ENCODE measurements around the gene PAQR4.
A peak's percentile ranks its signal among the peaks of the same experiment; 100 is the strongest.

The PAQR4 gene

GRCh38 chr16:2981177-2981898 lies 12.2 kb downstream of the PAQR4 start:
- no peak for DNase-seq (ENCODE audit: low read depth)

- DNase-seq (ENCODE audit: low read depth) = no peak
These were observed 12.7 kb downstream of the PAQR4 start for GRCh38 chr16:2981899-2982250.

- DNase-seq (ENCODE audit: low read depth) = no peak
These were observed 13.3 kb downstream of the PAQR4 start for GRCh38 chr16:2982402-2982801.

GRCh38 chr16:2983706-2984136 lies 14.6 kb downstream of the PAQR4 start:
- DNase-seq (ENCODE audit: low read depth) = peak; percentile 35

DNA sequence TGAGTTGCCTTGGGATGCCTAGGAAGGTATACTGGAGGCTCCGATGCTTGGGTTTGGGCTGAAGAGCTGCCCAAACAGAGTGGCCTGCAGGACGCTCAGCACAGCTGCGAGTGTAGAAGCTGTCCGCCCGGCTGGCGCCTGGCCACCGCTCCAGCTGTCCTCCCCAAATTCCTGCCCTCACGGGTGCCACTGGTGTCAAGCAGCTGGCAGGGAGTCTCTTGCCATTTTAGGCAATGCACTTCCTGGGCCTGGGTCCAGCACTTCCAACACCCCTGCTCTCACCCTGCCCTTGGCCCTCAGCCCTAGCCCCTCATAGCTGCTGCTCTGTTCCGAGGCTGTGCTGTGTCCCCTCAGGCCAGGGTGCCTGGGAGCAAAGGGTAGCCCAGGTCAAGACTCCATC lies 16.3 kb downstream of the PAQR4 start:
- no peak for DNase-seq (ENCODE audit: low read depth)

DNA sequence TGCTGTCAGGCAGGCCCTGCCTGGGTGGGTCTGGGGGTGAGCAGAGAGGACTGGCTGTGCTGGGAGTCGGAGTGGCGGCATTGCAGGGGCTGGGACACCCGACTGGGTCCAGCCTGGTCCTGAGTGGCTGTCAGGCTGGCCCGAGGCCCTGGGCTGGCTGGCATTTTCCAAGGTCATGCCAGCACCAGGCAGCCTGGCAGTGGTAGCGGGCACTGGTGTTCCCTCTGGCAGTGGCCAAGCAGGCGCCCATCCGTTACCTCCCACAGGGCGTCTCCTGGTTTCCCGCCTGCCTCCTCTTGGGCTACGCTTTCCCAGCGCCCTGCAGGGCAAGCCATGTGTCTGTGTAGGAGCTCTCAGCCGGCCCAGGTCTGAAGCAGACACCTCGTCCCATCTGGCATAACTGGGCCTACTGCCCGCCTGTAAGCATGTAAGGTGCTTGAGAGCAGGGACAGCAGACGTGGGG lies 16.8 kb downstream of the PAQR4 start:
- no peak for DNase-seq (ENCODE audit: low read depth)

- DNase-seq (ENCODE audit: low read depth) = no peak
These were observed 17.6 kb downstream of the PAQR4 start for GRCh38 chr16:2986623-2987188.

- no peak for DNase-seq (ENCODE audit: low read depth)
These were observed 18.1 kb downstream of the PAQR4 start for GRCh38 chr16:2987286-2987685.

- no peak for DNase-seq (ENCODE audit: low read depth)
These were observed 18.7 kb downstream of the PAQR4 start for GRCh38 chr16:2987833-2988232.

DNA sequence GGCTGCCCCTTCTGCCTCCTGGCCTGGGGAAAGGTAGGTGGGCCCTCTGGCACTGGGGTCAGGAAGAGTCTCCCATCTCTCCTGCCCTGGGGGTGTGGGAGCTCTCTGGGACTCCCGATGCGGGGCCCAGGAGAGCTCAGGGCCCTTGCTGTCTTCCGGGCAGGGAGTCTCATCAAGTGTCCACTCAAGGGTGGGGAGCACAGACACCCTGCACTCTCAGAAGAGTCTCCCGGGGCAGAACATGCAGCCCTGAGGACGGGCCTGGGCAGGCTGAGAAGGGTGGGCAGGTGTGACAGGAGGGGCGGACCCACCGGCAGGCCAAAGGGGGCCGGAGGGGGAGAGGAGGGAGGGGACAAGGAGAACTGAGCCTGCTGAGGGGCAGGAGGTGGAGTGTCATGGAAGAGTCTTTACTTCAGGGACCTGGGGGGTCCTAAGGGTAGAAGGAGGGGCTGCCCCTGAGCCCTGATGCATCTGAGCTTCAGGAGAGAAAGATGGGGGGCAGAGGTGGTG lies 19.5 kb downstream of the PAQR4 start:
- no peak for DNase-seq (ENCODE audit: low read depth)

DNA sequence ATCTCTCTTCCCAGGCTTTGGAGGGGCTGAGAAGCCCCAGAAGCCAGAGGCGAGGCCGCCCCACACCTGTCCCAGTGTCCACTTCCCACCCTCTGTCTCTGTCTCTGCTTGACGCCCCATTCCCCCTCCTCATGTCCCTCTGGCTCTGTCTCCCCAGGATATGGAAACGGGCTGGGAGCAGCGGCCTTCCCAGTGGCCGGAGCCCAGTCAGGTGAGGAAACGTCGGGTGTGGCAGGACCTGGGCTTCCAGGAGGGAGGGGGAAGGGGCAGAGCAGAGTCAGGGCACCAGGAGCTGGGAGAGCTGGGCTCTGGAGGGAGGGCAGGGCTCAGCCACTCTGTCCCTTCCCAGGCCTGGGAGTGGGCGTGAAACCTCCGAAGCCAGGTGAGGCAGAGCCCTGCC lies 21.7 kb downstream of the PAQR4 start:
- no peak for DNase-seq (ENCODE audit: low read depth)

- DNase-seq (ENCODE audit: low read depth) = no peak
These were observed 22.6 kb downstream of the PAQR4 start for GRCh38 chr16:2991566-2992261.

DNA sequence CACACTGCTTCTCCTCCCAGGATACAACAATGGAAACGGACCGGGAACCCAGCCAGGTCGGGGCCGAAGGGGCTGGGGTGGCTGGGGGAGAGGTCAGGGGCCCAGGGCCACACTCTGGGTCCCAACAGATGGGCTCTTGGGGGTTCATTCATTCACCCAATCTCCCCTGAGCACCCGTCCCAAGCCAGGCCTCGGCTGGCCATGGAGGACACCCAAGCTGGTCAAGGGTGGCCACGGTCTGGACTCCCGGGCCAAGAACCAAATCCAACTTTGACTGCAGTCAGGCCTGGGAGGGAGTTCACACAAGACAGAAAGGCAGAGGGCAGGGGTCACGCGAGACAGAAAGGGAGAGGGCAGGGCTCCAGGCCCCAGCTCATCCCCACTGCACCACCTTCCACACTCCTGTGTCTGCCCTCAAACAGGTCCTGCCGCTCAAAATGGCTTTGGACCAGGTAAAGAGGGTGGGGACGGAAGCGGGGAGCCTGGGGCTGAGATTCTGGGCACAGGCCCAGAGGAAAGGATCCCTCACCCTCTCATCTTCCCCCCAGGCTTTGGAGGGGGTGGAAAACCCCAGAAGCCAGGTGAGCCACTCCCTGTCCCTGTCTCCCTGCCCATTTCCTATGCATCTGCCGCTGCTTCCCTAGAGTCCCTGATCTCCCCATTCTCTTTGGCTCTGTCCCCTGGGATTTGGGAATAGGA lies 23.4 kb downstream of the PAQR4 start:
- DNase-seq (ENCODE audit: low read depth) = no peak

DNA sequence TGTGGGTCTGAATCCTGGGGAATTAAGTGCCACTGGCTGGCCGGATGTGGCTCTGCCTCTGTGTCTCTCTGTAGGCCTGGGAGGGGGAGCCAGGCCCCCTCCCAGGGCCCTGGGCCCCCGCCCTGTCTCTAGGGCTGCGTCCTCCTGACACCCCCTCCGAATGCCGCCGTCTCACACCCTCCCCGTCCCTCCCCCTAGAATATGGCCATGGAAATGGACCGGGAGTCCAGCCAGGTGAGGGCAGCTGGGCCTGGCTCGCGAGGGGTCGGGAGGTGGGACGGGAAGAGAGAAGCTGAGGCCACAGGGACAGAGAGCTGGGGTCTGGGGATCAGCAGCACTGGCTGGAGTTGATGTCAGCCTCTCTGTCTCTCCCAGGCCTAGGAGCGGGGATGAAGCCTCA lies 27.1 kb downstream of the PAQR4 start:
- no peak for DNase-seq (ENCODE audit: low read depth)

DNA sequence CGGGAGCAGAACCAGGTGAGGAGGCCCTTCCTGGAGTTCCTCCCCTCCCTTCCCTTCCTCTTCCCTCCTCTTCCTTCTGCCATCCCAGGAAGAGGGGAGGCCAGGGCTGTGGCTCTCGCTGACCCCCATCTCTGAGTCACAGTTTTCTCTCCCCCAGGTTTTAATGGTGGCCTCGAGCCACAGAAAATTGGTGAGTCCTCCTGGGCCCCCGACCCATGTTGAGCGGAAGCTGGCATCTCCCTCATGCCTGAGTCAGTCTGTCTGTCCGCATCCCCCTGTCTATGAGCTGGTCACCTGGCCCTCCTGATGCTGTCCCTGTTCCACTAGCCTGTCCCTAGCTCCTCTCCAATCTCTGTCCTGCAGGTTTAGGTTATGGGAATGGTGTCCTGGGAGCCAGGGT lies 30.8 kb downstream of the PAQR4 start:
- no peak for DNase-seq (ENCODE audit: low read depth)

- DNase-seq (ENCODE audit: low read depth) = no peak
These were observed 31.4 kb downstream of the PAQR4 start for GRCh38 chr16:3000540-3000939.

GRCh38 chr16:3001316-3001715 lies 32.2 kb downstream of the PAQR4 start:
- no peak for DNase-seq (ENCODE audit: low read depth)

DNA sequence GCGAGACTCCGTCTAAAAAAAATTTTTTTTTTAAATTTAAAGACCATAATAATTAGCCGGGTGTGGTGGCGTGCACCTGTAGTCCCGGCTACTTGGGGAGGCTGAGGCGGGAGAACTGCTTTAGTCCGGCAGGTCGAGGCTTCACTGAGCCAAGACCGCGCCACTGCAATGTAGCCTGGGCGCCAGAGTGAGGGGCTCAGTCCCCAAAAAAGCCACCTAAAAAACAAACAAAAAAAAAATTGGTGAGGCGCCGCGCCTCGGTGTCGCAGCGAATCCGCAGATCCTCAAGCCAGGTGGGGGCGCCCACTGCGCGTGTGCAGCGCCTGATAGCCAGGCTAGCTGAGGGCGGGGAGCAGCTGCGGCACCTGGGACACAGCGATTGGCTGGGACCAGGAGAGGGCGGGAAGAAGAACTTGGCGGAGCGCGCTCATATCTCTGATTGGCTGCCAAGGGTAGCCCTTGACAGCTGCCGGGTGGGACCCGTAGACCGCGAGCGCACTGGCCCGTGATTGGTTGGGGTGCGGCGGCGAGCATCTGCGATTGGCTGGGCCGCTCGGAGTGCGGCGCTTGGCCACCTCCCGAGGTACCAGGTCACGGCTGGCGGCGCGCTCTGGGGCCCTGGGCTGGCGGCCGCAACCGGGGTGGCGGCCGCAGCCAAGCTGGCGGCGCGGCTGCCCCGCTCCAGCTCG lies 34.6 kb downstream of the PAQR4 start:
- peak; percentile 96 for DNase-seq (ENCODE audit: low read depth)

DNA sequence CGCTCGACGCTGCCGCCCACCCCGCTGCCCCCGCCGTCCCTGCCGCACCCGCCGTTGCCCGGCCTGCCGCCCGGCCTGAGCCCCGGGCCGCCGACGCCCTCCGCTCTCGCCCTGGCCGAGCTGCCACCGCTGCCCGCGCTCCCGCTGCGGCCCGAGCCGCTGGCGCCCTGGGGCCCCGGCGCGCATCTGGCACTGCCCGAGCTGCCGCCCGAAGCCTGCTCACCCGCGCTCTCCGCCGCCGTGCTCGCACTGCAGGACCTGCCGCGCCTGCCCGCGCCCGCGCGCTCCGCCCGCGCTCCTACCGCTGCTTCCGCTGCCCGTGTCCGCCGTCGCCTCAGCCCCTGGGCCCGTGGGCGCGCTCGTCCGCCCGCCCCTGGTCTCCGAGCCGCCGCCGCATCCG lies 35.2 kb downstream of the PAQR4 start:
- DNase-seq (ENCODE audit: low read depth) = no peak

DNA sequence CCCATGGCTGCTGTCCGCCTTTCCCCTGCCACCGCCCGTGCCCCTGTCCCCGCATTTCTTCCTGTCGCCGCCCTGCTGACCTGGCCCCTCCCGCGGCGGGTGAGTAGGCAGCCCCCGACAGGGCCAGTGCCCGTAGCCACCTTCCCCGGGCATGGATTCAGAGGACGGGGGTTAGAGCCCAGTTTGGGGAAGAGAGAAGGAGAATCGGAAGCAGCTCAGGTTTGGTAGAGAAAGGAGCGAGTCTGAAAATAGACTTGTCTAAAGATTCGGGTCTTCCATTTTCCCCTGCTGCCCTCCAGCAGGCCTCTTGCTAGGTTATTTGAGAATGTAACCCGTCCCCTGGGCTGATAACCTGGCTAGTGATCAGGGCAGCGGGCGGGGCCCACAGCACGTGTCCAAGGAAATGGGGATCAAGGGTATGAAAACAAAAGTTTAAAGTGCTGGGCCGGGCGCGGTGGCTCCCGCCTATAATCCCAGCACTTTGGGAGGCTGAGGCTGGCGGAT lies 35.7 kb downstream of the PAQR4 start:
- no peak for DNase-seq (ENCODE audit: low read depth)

- no peak for DNase-seq (ENCODE audit: low read depth)
These were observed 38.2 kb downstream of the PAQR4 start for GRCh38 chr16:3007059-3007956.

Data from fibroblast of the conjunctiva (primary cell).